Brain microvascular endothelial cell (primary cell): ENCODE data around the gene COTL1.
A peak's percentile ranks its signal among the peaks of the same experiment; 100 is the strongest.

ENCODE experiments used
- DNase-seq: peaks from one replicate; pipeline ENCODE4 v3.0.0-alpha.2; 2020
- H3K27ac ChIP-seq: fragments of 250-450 bp; sonication (Bioruptor Pico); 2 replicates; pipeline ENCODE4 v1.5.1; 2020; ENCODE audit warnings: mild to moderate bottlenecking, moderate library complexity
- H3K27me3 ChIP-seq: fragments of 250-450 bp; sonication (Bioruptor Pico); replicated peaks from 2 replicates; pipeline ENCODE4 v1.5.1; 2020; ENCODE audit warnings: mild to moderate bottlenecking
- H3K36me3 ChIP-seq: fragments of 250-450 bp; sonication (Bioruptor Pico); replicated peaks from 2 replicates; pipeline ENCODE4 v1.5.1; 2020; ENCODE audit warnings: mild to moderate bottlenecking
- H3K4me3 ChIP-seq: 2 replicates; pipeline ENCODE4 v1.5.1; 2011; ENCODE audit warnings: low read depth, mild to moderate bottlenecking, control low read depth, low read length, moderate library complexity
- in situ Hi-C: cut with HindIII; loops from 2 replicates; pipeline ENCODE4 v1.10.0; 2017; ENCODE audit warnings: low sequenced_read_pairs, low pct_ligation_motif_present
- TF ChIP-seq, protein P1 (sequence below): IDR thresholded peaks from 2 replicates; pipeline ENCODE4 v1.5.1; 2011; ENCODE audit warnings: low read depth, mild to moderate bottlenecking, moderate library complexity, low read length, control low read depth, inconsistent platforms; ENCODE audit errors: missing control alignments

COTL1 gene

DNA sequence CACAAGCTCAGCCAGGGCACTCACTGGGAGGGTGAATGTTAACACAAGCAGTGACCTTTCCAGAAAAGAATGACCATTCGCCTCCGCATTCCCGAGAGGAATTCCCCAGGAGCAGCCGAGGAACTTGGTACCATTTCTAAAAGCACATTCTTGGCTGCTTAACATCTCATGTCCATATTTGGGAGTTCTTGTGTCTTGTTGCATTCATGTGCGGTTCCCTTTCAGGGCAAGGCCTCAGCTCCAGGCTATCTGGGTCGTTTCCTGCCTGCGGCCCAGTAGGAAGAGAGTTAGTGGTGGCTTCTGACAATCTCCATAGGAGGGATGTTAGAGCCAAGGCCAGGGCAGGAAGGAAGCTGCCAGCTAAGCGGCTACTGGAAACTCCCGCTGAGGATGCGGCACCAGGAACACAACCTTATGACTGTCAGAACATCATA, 85.6 kb downstream of the COTL1 start:
- TF ChIP-seq, protein P1, sequence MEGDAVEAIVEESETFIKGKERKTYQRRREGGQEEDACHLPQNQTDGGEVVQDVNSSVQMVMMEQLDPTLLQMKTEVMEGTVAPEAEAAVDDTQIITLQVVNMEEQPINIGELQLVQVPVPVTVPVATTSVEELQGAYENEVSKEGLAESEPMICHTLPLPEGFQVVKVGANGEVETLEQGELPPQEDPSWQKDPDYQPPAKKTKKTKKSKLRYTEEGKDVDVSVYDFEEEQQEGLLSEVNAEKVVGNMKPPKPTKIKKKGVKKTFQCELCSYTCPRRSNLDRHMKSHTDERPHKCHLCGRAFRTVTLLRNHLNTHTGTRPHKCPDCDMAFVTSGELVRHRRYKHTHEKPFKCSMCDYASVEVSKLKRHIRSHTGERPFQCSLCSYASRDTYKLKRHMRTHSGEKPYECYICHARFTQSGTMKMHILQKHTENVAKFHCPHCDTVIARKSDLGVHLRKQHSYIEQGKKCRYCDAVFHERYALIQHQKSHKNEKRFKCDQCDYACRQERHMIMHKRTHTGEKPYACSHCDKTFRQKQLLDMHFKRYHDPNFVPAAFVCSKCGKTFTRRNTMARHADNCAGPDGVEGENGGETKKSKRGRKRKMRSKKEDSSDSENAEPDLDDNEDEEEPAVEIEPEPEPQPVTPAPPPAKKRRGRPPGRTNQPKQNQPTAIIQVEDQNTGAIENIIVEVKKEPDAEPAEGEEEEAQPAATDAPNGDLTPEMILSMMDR = no peak
- H3K27me3 ChIP-seq = no peaks in the 10 kb centered on the region
- DNase-seq = peak; percentile 77
- H3K27ac ChIP-seq = peak overlapping the region; percentile 68
- H3K4me3 ChIP-seq = no peak overlapping the region
- no peaks in the 10 kb centered on the region for H3K36me3 ChIP-seq
- in situ Hi-C loops = no loop called here

DNA sequence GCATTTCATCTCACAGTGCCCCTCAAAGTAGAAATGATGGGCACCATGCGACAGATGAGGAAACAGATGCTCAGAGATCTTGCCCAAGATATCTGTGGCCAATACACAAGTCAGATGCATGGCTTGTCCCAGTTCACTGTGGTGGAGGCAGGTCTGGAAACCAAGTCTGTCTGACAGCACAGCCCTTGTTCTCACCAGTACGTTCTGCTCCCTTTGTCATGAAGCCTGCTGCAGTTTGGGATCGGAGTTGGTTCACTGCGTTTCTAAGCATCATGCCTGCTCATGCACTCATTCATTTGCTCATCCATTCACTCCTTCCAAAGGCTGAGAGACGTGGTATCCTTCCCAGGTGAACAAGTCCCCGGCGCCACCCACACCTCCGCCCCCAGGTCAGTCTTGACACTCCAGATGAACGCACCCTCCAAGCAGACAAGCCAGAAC, 86.2 kb downstream of the COTL1 start:
- in situ Hi-C loops = no loop called here
- H3K27ac ChIP-seq = peak overlapping the region; percentile 68
- H3K36me3 ChIP-seq = no peaks in the 10 kb centered on the region
- DNase-seq = no peak
- TF ChIP-seq, protein P1 = no peak
- no peak overlapping the region for H3K4me3 ChIP-seq
- H3K27me3 ChIP-seq = no peaks in the 10 kb centered on the region

GRCh38 chr16:84530590-84530989, 87.3 kb downstream of the COTL1 start:
- TF ChIP-seq, protein P1 = no peak
- in situ Hi-C loops = no loop called here
- no peak for DNase-seq
- Histone ChIP-seq H3K36me3 (no peaks in the 10 kb centered on the region), H3K27me3 (no peaks in the 10 kb centered on the region), H3K4me3 (no peak overlapping the region), H3K27ac (no peak overlapping the region)

DNA sequence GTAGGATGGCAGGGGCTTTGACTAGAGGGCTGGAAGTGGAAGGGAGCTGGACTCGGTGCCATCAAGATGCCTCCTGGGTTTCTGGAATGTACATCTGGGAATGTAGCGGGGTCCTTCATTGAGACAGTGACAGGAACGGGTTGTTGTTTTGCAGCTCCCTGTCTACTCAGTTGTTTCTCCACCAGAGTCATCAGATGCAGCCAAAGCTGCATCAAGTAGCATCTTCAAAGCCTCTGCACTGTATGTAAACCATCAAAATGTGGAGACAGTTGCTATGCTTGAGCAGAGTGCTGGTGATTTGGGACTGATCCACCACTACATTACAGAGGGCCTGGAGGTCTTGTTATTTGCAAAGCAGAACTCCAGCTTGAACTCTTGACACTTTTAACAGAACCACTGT, 88.3 kb downstream of the COTL1 start:
- H3K36me3 ChIP-seq = no peaks in the 10 kb centered on the region
- TF ChIP-seq, protein P1 = no peak
- in situ Hi-C loops = no loop called here
- H3K27ac ChIP-seq = no peak overlapping the region
- H3K27me3 ChIP-seq = no peaks in the 10 kb centered on the region
- DNase-seq = no peak
- no peak overlapping the region for H3K4me3 ChIP-seq

DNA sequence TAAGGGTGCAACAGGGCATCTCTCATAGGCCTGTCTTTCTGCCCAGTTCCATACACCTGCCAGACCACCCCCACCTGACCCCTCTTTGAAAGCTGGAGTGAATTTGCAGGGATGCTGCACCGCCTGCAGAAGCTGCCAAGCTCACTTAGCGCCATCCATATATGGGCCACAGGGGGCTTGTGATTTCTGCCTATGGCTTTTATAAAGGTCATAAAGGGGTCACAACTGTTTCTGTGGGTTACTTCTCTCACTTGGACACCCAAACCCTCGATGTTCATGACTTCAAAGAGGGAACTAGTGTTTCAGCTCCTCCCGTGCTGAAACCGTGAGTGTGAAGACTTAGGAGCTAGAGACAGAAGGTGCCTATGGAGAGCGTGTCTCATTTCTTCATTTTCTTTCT, 89.6 kb downstream of the COTL1 start:
- TF ChIP-seq, protein P1 = no peak
- DNase-seq = no peak

GRCh38 chr16:84527532-84528269, 90.2 kb downstream of the COTL1 start:
- Histone ChIP-seq H3K27ac (no peak overlapping the region), H3K36me3 (no peaks in the 10 kb centered on the region), H3K27me3 (no peaks in the 10 kb centered on the region), H3K4me3 (no peak overlapping the region)
- TF ChIP-seq, protein P1 = no peak
- DNase-seq = no peak
- in situ Hi-C loops = no loop called here

More for the DNA sequence above, 89.6 kb downstream of the COTL1 start:
- in situ Hi-C loops = no loop called here
- no peak overlapping the region for H3K4me3 ChIP-seq
- H3K36me3 ChIP-seq = no peaks in the 10 kb centered on the region
- H3K27me3 ChIP-seq = no peaks in the 10 kb centered on the region
- no peak overlapping the region for H3K27ac ChIP-seq
